IPS DF 4.7 (cell line): ENCODE data around the gene CXCL8.
"Not testable (repeated sequence)": the region's sequence is repeated elsewhere in the genome, so short reads cannot be mapped to it uniquely, and the experiment has no call there.

ENCODE experiments used
- DNase-seq: peaks from one replicate; pipeline ENCODE4 v3.0.0-alpha.2; 2013; ENCODE audit warnings: low spot score; ENCODE audit errors: extremely low read depth

CXCL8 gene

DNA sequence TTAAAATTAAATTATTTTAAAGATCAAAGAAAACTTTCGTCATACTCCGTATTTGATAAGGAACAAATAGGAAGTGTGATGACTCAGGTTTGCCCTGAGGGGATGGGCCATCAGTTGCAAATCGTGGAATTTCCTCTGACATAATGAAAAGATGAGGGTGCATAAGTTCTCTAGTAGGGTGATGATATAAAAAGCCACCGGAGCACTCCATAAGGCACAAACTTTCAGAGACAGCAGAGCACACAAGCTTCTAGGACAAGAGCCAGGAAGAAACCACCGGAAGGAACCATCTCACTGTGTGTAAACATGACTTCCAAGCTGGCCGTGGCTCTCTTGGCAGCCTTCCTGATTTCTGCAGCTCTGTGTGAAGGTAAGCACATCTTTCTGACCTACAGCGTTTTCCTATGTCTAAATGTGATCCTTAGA, at the start of gene CXCL8:
Gene CXCL8 (plus strand): TSS at position 217 of the 426 bp plus-strand sequence. CDS start 90 bp downstream, at position 307.
- DNase-seq, result no peak

GRCh38 chr4:73691201-73691600, 49.2 kb upstream of the CXCL8 start:
- not testable (repeated sequence) for DNase-seq

- no peak for DNase-seq
These were observed 48.6 kb upstream of the CXCL8 start for GRCh38 chr4:73691759-73692158.

DNA sequence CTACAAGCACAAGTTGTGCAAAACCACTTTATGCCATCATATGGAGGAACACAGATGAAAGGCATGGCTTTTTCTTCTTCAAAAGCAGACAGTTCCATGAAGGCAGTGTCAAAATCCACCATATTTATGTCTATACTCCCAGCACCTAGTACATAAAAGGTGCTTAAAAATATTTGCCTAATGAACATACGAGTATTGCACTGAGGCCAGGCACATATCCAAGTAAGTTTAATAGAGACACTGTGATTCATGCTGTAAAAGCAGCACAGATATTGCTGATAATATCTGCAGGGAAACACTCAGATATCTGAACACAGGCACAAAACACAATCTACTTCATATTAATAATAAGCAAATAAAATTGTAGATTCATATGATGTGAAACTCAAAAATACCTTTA, 48.1 kb upstream of the CXCL8 start:
- no peak for DNase-seq

DNA sequence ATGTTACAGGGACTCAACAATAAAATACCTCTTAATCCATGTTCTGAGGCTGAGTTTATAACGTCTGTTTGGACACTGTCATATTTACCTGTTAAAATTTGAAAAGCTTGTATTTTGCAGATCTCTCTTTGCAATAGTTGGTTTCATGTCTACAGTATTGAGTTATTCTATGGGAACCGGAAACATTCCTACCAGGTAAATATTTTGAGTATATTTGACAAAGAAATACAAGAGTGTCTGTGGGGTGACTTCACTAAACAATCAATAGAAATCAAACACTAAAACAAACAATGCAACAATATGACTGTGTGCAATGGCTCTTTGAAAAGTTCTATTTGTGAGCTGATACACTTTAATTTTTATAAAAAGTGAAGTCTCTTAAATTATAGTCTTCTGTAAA, 47.7 kb upstream of the CXCL8 start:
- no peak for DNase-seq

DNA sequence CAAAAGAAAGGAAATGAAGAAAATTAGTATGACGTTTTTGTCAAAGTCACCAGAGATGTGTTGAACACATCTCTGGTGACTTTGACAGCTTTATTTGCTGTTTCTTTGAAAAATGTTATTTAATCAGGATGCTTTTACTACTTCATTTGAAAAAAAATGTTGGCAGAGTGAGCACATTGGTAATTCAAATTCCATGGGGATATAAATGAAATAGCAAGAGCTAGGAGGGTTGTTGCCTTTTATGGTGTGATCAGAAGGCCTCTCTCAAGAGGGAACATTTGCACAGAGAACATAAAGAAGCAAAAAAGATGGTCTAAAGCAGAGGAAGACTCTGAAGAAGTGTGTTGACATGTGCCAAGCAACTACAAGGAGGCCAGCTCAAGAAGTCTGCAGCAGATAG, 46.6 kb upstream of the CXCL8 start:
- no peak for DNase-seq

GRCh38 chr4:73698217-73698616, 42.2 kb upstream of the CXCL8 start:
- no peak for DNase-seq

DNA sequence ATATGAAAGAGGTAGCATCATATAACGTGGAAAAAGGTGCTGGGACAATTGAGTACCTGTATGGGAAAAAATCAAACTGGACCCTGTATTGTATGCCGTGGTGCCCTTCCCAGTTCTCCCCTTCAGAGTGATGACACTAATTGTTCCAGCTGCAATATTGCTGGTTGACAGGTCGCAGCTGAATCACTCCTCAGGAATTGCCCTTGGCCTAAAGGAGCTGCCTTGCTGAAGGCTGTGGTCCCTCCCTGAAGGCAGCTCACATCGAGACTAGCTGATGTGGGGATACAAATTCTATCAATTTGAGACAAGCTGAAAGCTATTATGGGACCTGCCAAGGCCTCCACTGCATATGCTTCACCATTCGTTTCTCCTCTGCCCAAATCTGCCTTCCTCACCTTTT, 39.3 kb upstream of the CXCL8 start:
- no peak for DNase-seq

GRCh38 chr4:73702796-73703287, 37.5 kb upstream of the CXCL8 start:
- no peak for DNase-seq

GRCh38 chr4:73703320-73703719, 37.0 kb upstream of the CXCL8 start:
- DNase-seq, result no peak

- no peak for DNase-seq
These were observed 35.9 kb upstream of the CXCL8 start for GRCh38 chr4:73704314-73705055.

GRCh38 chr4:73705056-73705432, 35.3 kb upstream of the CXCL8 start:
- no peak for DNase-seq

- DNase-seq, result no peak
These were observed 34.6 kb upstream of the CXCL8 start for GRCh38 chr4:73705721-73706120.

- DNase-seq, result no peak
These were observed 33.6 kb upstream of the CXCL8 start for GRCh38 chr4:73706811-73707210.

GRCh38 chr4:73707269-73707875, 33.0 kb upstream of the CXCL8 start:
- no peak for DNase-seq

DNA sequence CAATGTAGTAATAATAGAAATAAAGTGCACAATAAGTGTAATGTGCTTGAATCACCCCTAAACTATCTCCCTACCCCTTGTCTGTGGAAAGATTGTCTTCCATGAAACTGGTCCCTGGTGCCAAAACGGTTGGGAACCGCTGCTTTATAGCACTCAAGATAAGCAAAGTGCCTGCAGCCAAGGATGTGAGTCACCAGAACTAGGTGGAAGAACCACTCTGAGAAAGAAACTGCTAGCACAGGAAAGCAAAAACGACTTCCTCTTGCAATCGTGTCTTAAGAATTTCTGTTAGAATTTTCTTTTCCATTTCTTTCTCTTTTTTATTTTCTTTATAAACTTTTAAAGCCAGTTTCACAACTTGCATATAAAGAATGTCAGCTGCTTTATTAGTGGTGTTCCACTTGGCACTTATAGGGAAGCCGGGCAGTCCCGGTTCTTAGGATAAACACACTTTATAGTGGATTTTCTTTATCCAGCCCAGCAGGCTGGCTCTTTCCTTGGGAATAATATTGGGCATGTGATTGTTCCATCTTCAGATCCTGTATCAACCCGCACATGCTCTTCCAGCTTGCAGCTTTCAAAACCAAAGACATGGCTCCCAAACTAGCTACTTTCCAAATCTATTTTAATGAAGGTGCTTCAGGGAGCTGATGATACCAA, 32.3 kb upstream of the CXCL8 start:
- DNase-seq, result no peak

- no peak for DNase-seq
These were observed 30.8 kb upstream of the CXCL8 start for GRCh38 chr4:73709451-73710033.

GRCh38 chr4:73710094-73710493, 30.3 kb upstream of the CXCL8 start:
- DNase-seq, result no peak

DNA sequence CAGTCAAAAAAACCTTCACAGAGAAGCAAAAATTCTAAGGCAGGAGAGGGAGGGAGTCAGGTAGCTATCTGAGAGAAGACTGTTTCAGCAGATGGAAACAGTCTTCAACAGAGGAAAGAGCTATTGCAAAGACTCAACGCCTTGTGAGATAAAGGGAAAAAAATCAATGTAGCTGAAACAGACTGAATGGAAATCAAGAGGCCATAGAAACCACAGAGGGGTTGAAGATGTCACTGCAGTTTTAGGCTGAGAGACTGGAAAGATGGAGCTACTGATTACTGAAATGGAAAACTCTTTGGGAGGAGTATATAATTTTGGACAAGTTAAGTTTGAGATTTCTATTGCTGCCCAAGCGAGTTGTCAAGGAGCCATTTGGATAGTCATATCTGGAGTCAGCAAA, 28.4 kb upstream of the CXCL8 start:
- no peak for DNase-seq

GRCh38 chr4:73713650-73714049, 26.7 kb upstream of the CXCL8 start:
- DNase-seq, result no peak

GRCh38 chr4:73714647-73715046, 25.7 kb upstream of the CXCL8 start:
- DNase-seq, result no peak

DNA sequence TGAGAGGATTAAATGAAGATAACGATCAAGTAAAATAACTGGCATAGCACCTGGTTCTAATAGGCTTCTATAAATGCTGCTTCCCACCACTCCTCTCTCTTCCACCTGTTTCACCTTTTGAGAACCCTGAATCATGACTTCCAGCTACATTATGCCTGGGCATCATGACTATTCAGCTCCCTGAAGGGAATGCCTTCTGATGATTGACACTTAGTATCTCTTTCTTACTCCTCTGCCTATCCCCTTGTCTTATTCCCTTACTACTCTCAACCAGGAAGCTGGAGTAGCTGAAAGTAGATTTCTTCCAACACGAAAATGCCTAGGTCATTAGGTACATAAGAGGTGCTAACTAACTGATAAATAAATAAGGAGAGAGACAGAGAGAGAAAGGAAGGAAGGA, 24.7 kb upstream of the CXCL8 start:
- DNase-seq, result no peak
